MM.1S (cell line): ENCODE data around the gene SMKR1.

Experiments used
- EZH2 ChIP-seq: fragments of 300-600 bp; sonication (generic); optimal IDR thresholded peaks from 2 replicates; pipeline ENCODE3; 2017; ENCODE audit warnings: low read depth, mild to moderate bottlenecking, antibody characterized with exemption, low read length, mixed read lengths
- EZH2phosphoT487 ChIP-seq: fragments of 300-600 bp; sonication (generic); IDR thresholded peaks from 2 replicates; pipeline ENCODE4 v1.6.1; 2018; ENCODE audit warnings: antibody characterized with exemption, low read length
- TF ChIP-seq, protein P1 (sequence below): fragments of 300-600 bp; sonication (generic); IDR thresholded peaks from 2 replicates; pipeline ENCODE4 v1.5.1; 2016; ENCODE audit warnings: antibody characterized with exemption, low read length, mixed read lengths

- TF ChIP-seq, protein P1, sequence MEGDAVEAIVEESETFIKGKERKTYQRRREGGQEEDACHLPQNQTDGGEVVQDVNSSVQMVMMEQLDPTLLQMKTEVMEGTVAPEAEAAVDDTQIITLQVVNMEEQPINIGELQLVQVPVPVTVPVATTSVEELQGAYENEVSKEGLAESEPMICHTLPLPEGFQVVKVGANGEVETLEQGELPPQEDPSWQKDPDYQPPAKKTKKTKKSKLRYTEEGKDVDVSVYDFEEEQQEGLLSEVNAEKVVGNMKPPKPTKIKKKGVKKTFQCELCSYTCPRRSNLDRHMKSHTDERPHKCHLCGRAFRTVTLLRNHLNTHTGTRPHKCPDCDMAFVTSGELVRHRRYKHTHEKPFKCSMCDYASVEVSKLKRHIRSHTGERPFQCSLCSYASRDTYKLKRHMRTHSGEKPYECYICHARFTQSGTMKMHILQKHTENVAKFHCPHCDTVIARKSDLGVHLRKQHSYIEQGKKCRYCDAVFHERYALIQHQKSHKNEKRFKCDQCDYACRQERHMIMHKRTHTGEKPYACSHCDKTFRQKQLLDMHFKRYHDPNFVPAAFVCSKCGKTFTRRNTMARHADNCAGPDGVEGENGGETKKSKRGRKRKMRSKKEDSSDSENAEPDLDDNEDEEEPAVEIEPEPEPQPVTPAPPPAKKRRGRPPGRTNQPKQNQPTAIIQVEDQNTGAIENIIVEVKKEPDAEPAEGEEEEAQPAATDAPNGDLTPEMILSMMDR = no peak
- no peak for TF ChIP-seq EZH2
- TF ChIP-seq EZH2phosphoT487 = no peak
These were observed 30.0 kb downstream of the SMKR1 start for GRCh38 chr7:129532375-129532774.
